Suppressor macrophage treated with lipopolysaccharide for 1 hour (primary cell): ENCODE results near the gene ANKFN1.

ENCODE experiments used
- DNase-seq, 3 donors: peaks; one replicate each; pipeline ENCODE4 v3.0.0-alpha.2; 2020 to 2022

The ANKFN1 gene

GRCh38 chr17:56144223-56144622, 9.1 kb upstream of the ANKFN1 start:
- no peak for DNase-seq

GRCh38 chr17:56146534-56146933, 6.7 kb upstream of the ANKFN1 start:
- no peak for DNase-seq

GRCh38 chr17:56148333-56148732, 4.9 kb upstream of the ANKFN1 start:
- DNase-seq: no peak

GRCh38 chr17:56149266-56150036, 3.8 kb upstream of the ANKFN1 start:
- DNase-seq: no peak

GRCh38 chr17:56150649-56151048, 2.6 kb upstream of the ANKFN1 start:
- no peak for DNase-seq

GRCh38 chr17:56157845-56158244, 4.6 kb downstream of the ANKFN1 start:
- DNase-seq: no peak

- peak in 1 of 3 donors; percentile 8 for DNase-seq
Measured at GRCh38 chr17:56158344-56158743, 5.1 kb downstream of the ANKFN1 start.

- peak; percentile 15 to 28 (median 20) for DNase-seq
Measured at GRCh38 chr17:56158915-56159825, 5.9 kb downstream of the ANKFN1 start.

GRCh38 chr17:56159826-56160380, 6.6 kb downstream of the ANKFN1 start:
- no peak for DNase-seq

- DNase-seq: no peak
Measured at GRCh38 chr17:56160422-56160821, 7.1 kb downstream of the ANKFN1 start.

GRCh38 chr17:56165072-56165641, 11.9 kb downstream of the ANKFN1 start:
- no peak for DNase-seq

GRCh38 chr17:56167491-56167890, 14.2 kb downstream of the ANKFN1 start:
- DNase-seq: no peak

- DNase-seq: no peak
Measured at GRCh38 chr17:56169621-56170020, 16.3 kb downstream of the ANKFN1 start.

GRCh38 chr17:56171186-56171959, 18.1 kb downstream of the ANKFN1 start:
- DNase-seq: no peak

GRCh38 chr17:56172517-56172982, 19.3 kb downstream of the ANKFN1 start:
- DNase-seq: no peak

- DNase-seq: no peak
Measured at GRCh38 chr17:56173026-56173425, 19.8 kb downstream of the ANKFN1 start.

- no peak for DNase-seq
Measured at GRCh38 chr17:56173958-56174835, 20.9 kb downstream of the ANKFN1 start.

- DNase-seq: no peak
Measured at GRCh38 chr17:56175299-56175955, 22.2 kb downstream of the ANKFN1 start.

- no peak for DNase-seq
Measured at GRCh38 chr17:56176091-56176490, 22.8 kb downstream of the ANKFN1 start.

GRCh38 chr17:56177361-56177760, 24.1 kb downstream of the ANKFN1 start:
- no peak for DNase-seq

GRCh38 chr17:56178203-56178602, 24.9 kb downstream of the ANKFN1 start:
- no peak for DNase-seq
